Measurements from ENCODE around the gene ATXN2L. TPM values are rescaled to one million over a fixed set of nuclear protein-coding genes. Genes with fewer than 3 reads are reported as not detected.

Gene ATXN2L
- total RNA-seq, 1 donor from 2014 or later, result 21.4 TPM

- no peak for DNase-seq (ENCODE audit: low spot score)
- no peak overlapping the region for H3K4me2 ChIP-seq
- H2AFZ ChIP-seq (replicated peaks), result no peak overlapping the region
- peaks cover 2% of the 10 kb centered on the region for H3K27me3 ChIP-seq
- TF ChIP-seq, protein P1, sequence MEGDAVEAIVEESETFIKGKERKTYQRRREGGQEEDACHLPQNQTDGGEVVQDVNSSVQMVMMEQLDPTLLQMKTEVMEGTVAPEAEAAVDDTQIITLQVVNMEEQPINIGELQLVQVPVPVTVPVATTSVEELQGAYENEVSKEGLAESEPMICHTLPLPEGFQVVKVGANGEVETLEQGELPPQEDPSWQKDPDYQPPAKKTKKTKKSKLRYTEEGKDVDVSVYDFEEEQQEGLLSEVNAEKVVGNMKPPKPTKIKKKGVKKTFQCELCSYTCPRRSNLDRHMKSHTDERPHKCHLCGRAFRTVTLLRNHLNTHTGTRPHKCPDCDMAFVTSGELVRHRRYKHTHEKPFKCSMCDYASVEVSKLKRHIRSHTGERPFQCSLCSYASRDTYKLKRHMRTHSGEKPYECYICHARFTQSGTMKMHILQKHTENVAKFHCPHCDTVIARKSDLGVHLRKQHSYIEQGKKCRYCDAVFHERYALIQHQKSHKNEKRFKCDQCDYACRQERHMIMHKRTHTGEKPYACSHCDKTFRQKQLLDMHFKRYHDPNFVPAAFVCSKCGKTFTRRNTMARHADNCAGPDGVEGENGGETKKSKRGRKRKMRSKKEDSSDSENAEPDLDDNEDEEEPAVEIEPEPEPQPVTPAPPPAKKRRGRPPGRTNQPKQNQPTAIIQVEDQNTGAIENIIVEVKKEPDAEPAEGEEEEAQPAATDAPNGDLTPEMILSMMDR (IDR thresholded peaks at IDR 0.05), result no peak
- TF ChIP-seq EZH2 (IDR thresholded peaks at IDR 0.05) (no peak), EZH2phosphoT487 (IDR thresholded peaks at IDR 0.05) (no peak)
- H3K4me1 ChIP-seq, result peaks cover 21% of the 10 kb centered on the region
- Mint-ChIP-seq H3K4me3 (no peak overlapping the region), H3K36me3 (no peaks in the 10 kb centered on the region), H3K4me1 (peaks cover 30% of the 10 kb centered on the region), H3K27ac (no peak overlapping the region), H3K9me3 (no peaks in the 10 kb centered on the region), H3K27me3 (ENCODE audit: insufficient read depth, low read depth) (peaks cover 2% of the 10 kb centered on the region)
- H3K9me3 ChIP-seq (ENCODE audit: low read depth), result no peaks in the 10 kb centered on the region
- H3K36me3 ChIP-seq, result no peaks in the 10 kb centered on the region
- peaks cover 8% of the 10 kb centered on the region for H4K20me1 ChIP-seq (ENCODE audit: low read depth)
- no peak overlapping the region for H3K27ac ChIP-seq
- H3K9ac ChIP-seq, result no peak overlapping the region
- peaks cover 41% of the 10 kb centered on the region for H3F3A ChIP-seq (ENCODE audit: low read depth)
- no peak overlapping the region for H3K4me3 ChIP-seq
- H3K79me2 ChIP-seq (ENCODE audit: low read depth), result peaks cover 10% of the 10 kb centered on the region
These were observed 53.3 kb downstream of the ATXN2L start for GRCh38 chr16:28876019-28876659.

GRCh38 chr16:28876973-28877654 lies 54.3 kb downstream of the ATXN2L start:
- Histone ChIP-seq H3K4me1 (peaks cover 21% of the 10 kb centered on the region), H3K4me2 (no peak overlapping the region), H3K4me3 (no peak overlapping the region), H3K27me3 (peaks cover 5% of the 10 kb centered on the region), H2AFZ (replicated peaks) (no peak overlapping the region), H3K36me3 (no peaks in the 10 kb centered on the region), H3K79me2 (ENCODE audit: low read depth) (peaks cover 10% of the 10 kb centered on the region), H4K20me1 (ENCODE audit: low read depth) (peaks cover 8% of the 10 kb centered on the region), H3F3A (ENCODE audit: low read depth) (peaks cover 44% of the 10 kb centered on the region), H3K9me3 (ENCODE audit: low read depth) (no peaks in the 10 kb centered on the region), H3K9ac (peak overlapping the region; percentile 27), H3K27ac (no peak overlapping the region)
- no peaks in the 10 kb centered on the region for H3K9me3 Mint-ChIP-seq
- H3K36me3 Mint-ChIP-seq, result no peaks in the 10 kb centered on the region
- H3K27me3 Mint-ChIP-seq (ENCODE audit: insufficient read depth, low read depth), result peaks cover 6% of the 10 kb centered on the region
- H3K27ac Mint-ChIP-seq, result no peak overlapping the region
- peak; percentile 33 for DNase-seq (ENCODE audit: low spot score)
- peak overlapping the region; percentile 33 for H3K4me3 Mint-ChIP-seq
- H3K4me1 Mint-ChIP-seq, result peaks cover 34% of the 10 kb centered on the region
- TF ChIP-seq, protein P1 (IDR thresholded peaks at IDR 0.05), result no peak
- TF ChIP-seq EZH2phosphoT487 (IDR thresholded peaks at IDR 0.05) (no peak), EZH2 (IDR thresholded peaks at IDR 0.05) (no peak)

- Histone ChIP-seq H3K4me1 (peaks cover 21% of the 10 kb centered on the region), H3K27ac (no peak overlapping the region), H3K4me2 (peak overlapping the region; percentile 100), H3K9ac (peak overlapping the region; percentile 27), H3K9me3 (ENCODE audit: low read depth) (no peaks in the 10 kb centered on the region), H3K27me3 (peaks cover 5% of the 10 kb centered on the region), H3K36me3 (no peaks in the 10 kb centered on the region), H4K20me1 (ENCODE audit: low read depth) (peaks cover 8% of the 10 kb centered on the region), H2AFZ (replicated peaks) (no peak overlapping the region), H3K79me2 (ENCODE audit: low read depth) (peaks cover 10% of the 10 kb centered on the region), H3F3A (ENCODE audit: low read depth) (peaks cover 44% of the 10 kb centered on the region), H3K4me3 (no peak overlapping the region)
- no peak for DNase-seq (ENCODE audit: low spot score)
- H3K4me1 Mint-ChIP-seq, result peaks cover 39% of the 10 kb centered on the region
- peak overlapping the region; percentile 8 for H3K27ac Mint-ChIP-seq
- no peaks in the 10 kb centered on the region for H3K9me3 Mint-ChIP-seq
- peaks cover 8% of the 10 kb centered on the region for H3K27me3 Mint-ChIP-seq (ENCODE audit: insufficient read depth, low read depth)
- peak overlapping the region; percentile 58 for H3K4me3 Mint-ChIP-seq
- H3K36me3 Mint-ChIP-seq, result no peaks in the 10 kb centered on the region
- TF ChIP-seq EZH2phosphoT487 (IDR thresholded peaks at IDR 0.05) (no peak), EZH2 (IDR thresholded peaks at IDR 0.05) (no peak)
- TF ChIP-seq, protein P1 (IDR thresholded peaks at IDR 0.05), result no peak
These were observed 54.8 kb downstream of the ATXN2L start for GRCh38 chr16:28877655-28878000.

All from neural progenitor cell (in vitro differentiated cells).